Activated effector memory CD4-positive, alpha-beta T cell treated with Interleukin-2 at 50 U/mL for 16 hours (primary cell): ENCODE measurements around the gene ARSD.
"Not testable (repeated sequence)": the region's sequence is repeated elsewhere in the genome, so short reads cannot be mapped to it uniquely, and the experiment has no call there.

ENCODE experiments used
- DNase-seq: peaks from one replicate; pipeline ENCODE4 v3.0.0-alpha.2; 2020

ARSD gene

GRCh38 chrX:2928583-2929434 lies at the start of gene ARSD:
ARSD (minus strand) TSS chrX:2929339; CDS start chrX:2929275, 64 bp downstream.
- DNase-seq = peak; percentile 24

DNA sequence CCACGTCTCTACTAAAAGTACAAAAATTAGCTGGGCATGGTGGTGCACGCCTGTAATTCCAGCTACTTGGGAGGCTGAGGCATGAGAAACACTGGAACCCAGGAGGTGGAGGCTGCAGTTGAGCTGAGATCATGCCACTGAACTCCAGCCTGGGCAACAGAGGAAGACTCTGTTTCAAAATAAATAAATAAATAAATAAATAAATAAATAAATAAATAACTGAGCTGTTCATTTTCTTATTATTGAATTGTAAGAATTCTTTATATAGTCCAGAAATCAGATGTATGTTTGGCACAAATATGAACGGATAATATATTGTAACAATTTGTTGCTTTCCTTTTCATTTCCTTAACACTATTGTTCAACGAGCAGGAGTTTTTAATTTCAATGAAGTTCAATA lies 49.5 kb upstream of the ARSD start:
- DNase-seq = not testable (repeated sequence)

GRCh38 chrX:2974961-2975360 lies 45.8 kb upstream of the ARSD start:
- DNase-seq = no peak

DNA sequence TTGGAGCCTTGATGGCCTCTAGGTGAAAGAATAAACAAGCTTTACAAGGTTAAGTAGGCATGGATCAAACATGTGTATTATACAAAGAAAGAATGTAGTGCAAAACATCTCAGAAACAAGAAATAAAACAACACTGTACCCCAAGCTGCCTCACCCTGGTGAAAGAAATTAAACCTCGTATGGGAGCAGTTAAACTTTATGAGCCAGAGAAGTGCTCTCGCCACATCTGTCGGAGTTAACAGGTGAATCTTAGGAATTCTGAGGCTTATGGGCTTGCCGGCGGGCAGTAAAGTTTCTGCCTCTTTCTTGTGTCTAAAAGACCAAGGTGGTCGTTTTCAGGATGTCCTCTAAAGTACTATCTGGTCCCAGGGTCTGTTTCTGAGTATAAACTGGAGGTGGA lies 43.3 kb upstream of the ARSD start:
- DNase-seq = no peak

DNA sequence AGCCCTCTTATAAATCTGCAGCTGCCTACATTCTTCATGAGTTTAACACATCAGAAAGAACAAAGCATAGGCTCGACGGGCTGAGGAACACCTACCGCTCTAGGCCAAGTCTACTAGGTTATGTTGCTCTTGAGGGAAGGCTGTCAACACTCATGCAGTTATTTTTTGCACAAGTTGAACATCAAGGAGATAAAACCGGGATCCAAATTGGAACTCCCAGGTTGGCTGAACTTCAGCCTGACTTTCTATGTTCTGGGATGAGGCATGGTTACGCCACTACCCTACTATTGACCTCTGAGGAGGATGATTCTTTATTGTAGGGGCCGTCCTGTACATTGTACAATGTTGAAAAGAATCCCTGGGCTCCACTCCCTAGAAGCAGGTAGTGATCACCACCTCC lies 39.9 kb upstream of the ARSD start:
- no peak for DNase-seq

- no peak for DNase-seq
Measured at GRCh38 chrX:2967998-2968909, 39.1 kb upstream of the ARSD start.

DNA sequence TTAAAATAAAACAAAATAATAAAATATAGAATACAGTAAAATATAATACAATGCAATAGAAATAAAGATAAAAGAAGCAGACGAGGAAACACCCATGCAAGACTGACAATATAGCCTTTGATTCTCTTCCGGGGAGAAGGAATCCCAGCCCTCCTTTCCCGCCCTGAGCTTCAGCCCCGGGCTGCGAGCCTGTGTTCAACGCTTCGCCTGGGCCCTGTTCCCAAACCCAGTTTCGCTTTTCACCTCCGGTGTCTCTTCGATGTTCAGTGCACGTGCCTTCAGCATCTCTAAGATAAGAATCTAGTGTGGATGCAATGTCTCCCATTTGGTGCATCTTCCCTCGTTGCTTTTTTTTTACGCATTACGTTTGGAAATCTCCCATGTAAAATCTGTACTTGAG lies 38.4 kb upstream of the ARSD start:
- no peak for DNase-seq

- DNase-seq = no peak
Measured at GRCh38 chrX:2967012-2967411, 37.9 kb upstream of the ARSD start.

DNA sequence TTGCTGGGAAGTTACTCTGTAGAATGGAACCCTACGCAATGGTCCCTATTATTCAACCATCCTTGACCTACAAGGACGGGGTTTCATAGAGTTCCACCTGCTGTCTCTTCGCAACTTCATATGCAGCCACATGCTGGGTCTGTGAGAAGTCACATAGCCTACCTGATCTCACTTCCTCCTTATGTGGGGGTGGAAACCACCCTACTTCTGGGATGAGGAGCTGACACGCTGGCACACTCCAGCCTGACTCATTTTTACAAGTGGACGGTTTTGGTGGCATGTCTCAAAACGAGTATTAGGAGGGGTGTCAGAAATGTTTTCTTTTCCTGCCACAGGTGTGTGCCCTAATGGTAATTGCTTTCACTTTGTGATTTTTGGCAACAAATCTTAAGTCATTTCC lies 36.8 kb upstream of the ARSD start:
- no peak for DNase-seq

- not testable (repeated sequence) for DNase-seq
Measured at GRCh38 chrX:2963992-2964794, 35.1 kb upstream of the ARSD start.

DNA sequence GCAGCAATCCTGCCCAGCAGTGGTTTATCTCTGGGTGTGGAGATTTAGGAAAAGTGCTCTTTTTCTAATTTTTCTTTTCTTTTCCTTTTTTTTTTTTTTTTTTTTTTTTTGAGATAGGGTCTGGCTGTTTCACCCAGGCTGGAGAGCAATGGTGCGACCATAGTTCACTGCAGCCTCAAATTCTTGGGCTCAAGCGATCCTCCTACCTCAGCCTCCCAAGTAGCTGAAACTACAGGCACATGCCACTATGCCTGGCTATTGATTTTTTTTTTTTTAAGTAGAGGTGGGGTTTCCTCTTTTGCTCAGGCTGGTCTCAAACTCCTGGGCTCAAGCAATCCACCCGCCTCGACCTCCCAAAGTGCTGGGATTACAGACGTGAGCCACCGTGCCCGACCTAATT lies 34.3 kb upstream of the ARSD start:
- not testable (repeated sequence) for DNase-seq

GRCh38 chrX:2962381-2962780 lies 33.2 kb upstream of the ARSD start:
- DNase-seq = no peak

- DNase-seq = no peak
Measured at GRCh38 chrX:2960861-2961515, 31.8 kb upstream of the ARSD start.

- DNase-seq = no peak
Measured at GRCh38 chrX:2958199-2958598, 29.1 kb upstream of the ARSD start.

DNA sequence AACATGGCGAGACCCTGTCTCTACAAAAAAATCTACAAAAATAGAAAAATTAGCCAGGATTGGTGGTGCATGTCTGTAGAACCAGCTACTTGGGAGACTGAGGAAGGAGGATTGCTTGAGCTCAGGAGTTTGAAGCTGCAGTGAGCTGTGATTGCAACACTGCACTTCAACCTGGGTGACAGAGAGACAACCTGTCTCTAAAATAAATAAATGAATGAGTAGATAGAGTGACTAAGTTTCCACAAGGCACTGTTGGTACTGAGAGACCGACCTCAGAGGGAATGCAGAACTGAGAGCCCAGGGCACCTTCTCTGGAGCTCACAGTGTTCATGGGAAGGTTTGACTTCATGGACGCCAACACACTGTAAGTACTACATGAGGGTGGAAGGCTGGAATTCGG lies 26.7 kb upstream of the ARSD start:
- no peak for DNase-seq

GRCh38 chrX:2955281-2955680 lies 26.1 kb upstream of the ARSD start:
- no peak for DNase-seq

DNA sequence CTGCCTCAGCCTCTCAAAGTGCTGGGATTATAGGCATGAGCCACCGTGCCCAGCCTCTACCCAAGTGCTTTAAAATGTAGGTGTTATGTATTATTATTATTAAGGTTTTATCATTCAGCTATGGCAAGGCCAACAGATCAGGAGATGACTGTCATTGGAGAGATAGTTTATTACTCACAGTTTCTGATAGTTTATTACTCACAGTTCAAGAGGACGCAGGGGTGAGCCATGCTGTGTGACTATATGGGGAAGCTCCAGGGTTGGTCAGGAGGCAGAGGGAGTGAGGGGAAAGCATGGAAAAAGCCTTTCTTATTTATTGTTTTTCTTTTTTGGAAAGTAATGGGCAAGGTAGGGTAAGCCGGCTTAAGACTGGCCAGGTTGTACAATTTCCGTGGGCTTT lies 25.4 kb upstream of the ARSD start:
- DNase-seq = no peak

DNA sequence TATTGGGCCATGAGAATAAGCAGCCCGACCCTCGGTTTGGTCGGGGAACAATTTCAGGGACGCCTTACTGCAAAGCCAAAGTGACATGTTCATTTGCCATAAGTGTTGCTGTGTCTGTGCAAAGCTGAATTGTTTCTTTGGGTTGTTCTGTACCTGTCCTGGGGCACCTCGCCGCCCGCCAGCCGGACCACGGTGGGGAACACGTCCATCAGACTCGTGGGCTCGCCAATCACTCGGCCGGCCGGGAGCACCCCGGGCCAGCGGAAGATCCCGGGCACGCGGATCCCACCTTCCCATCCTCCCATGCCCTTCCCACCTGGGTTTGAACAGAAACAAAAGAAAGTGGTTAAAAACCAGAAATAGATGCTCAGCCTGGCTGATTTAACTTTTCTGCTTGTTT lies 8.8 kb upstream of the ARSD start:
- DNase-seq = not testable (repeated sequence)

GRCh38 chrX:2934715-2935710 lies 5.9 kb upstream of the ARSD start:
- DNase-seq = no peak

- no peak for DNase-seq
Measured at GRCh38 chrX:2933125-2933900, 4.2 kb upstream of the ARSD start.
